H9 (cell line): ENCODE results near the gene RASA4B. TPM values are rescaled to one million over a fixed set of nuclear protein-coding genes. Genes with fewer than 3 reads are reported as not detected.
"Not testable (repeated sequence)": the region's sequence is repeated elsewhere in the genome, so short reads cannot be mapped to it uniquely, and the experiment has no call there.

Source experiments
- DNase-seq: peaks from one replicate; pipeline ENCODE4 v3.0.0-alpha.2; 2017
- H2AFZ ChIP-seq: one replicate; pipeline ENCODE4 v1.6.1; 2013; ENCODE audit warnings: mild to moderate bottlenecking, low read length, control low read depth, moderate library complexity
- H2AK5ac ChIP-seq: 2 replicates; pipeline ENCODE4 v1.6.1; 2013; ENCODE audit warnings: low read length, control low read depth, mixed read lengths; ENCODE audit not compliant: insufficient read length
- H2BK120ac ChIP-seq: one replicate; pipeline ENCODE4 v1.6.1; 2013; ENCODE audit warnings: low read depth, mild to moderate bottlenecking, low read length, control low read depth, inconsistent platforms; ENCODE audit not compliant: poor library complexity, severe bottlenecking
- H2BK12ac ChIP-seq: 2 replicates; pipeline ENCODE4 v1.6.1; 2013; ENCODE audit warnings: low read length, control low read depth, mixed read lengths, low read depth; ENCODE audit not compliant: insufficient read length
- H2BK15ac ChIP-seq: 2 replicates; pipeline ENCODE4 v1.6.1; 2013; ENCODE audit warnings: low read depth, low read length, control low read depth
- H2BK20ac ChIP-seq: one replicate; pipeline ENCODE4 v1.6.1; 2013; ENCODE audit warnings: low read depth, mild to moderate bottlenecking, low read length, control low read depth, inconsistent platforms; ENCODE audit not compliant: poor library complexity, severe bottlenecking
- H2BK5ac ChIP-seq: 2 replicates; pipeline ENCODE4 v1.6.1; 2013; ENCODE audit warnings: low read length, control low read depth, mixed read lengths; ENCODE audit not compliant: insufficient read length
- H3K14ac ChIP-seq: 2 replicates; pipeline ENCODE4 v1.6.1; 2013; ENCODE audit warnings: low read length, control low read depth; ENCODE audit not compliant: insufficient read depth
- H3K18ac ChIP-seq: 2 replicates; pipeline ENCODE4 v1.6.1; 2013; ENCODE audit warnings: low read depth, mild to moderate bottlenecking, mixed read lengths, low read length, control low read depth; ENCODE audit not compliant: insufficient read length
- H3K23ac ChIP-seq: 2 replicates; pipeline ENCODE4 v1.6.1; 2013; ENCODE audit warnings: low read length, control low read depth, mixed read lengths, low read depth; ENCODE audit not compliant: insufficient read length
- H3K23me2 ChIP-seq: 2 replicates; pipeline ENCODE4 v1.6.1; 2013; ENCODE audit warnings: low read depth, mild to moderate bottlenecking, mixed read lengths, low read length, control low read depth; ENCODE audit not compliant: insufficient read length, poor library complexity, severe bottlenecking
- H3K27ac ChIP-seq: 2 replicates; pipeline ENCODE4 v1.5.1; 2013; ENCODE audit warnings: low read length, control low read depth, mixed read lengths, low read depth; ENCODE audit not compliant: insufficient read length
- H3K27me3 ChIP-seq: 2 replicates; pipeline ENCODE4 v1.6.1; 2013; ENCODE audit warnings: low read length, control low read depth, inconsistent platforms; ENCODE audit not compliant: insufficient read depth
- H3K4ac ChIP-seq: 2 replicates; pipeline ENCODE4 v1.6.1; 2013; ENCODE audit warnings: low read depth, mild to moderate bottlenecking, control low read depth, inconsistent platforms, low read length, moderate library complexity
- H3K4me1 ChIP-seq: 2 replicates; pipeline ENCODE4 v1.6.1; 2013; ENCODE audit warnings: low read length, control low read depth, inconsistent platforms; ENCODE audit not compliant: insufficient read depth
- H3K4me2 ChIP-seq: 2 replicates; pipeline ENCODE4 v1.6.1; 2013; ENCODE audit warnings: low read length, control low read depth, mixed read lengths; ENCODE audit not compliant: insufficient read length, insufficient read depth
- H3K56ac ChIP-seq: 2 replicates; pipeline ENCODE4 v1.6.1; 2013; ENCODE audit warnings: low read depth, mild to moderate bottlenecking, mixed read lengths, low read length, control low read depth; ENCODE audit not compliant: insufficient read length
- H3K79me1 ChIP-seq: 2 replicates; pipeline ENCODE4 v1.6.1; 2013; ENCODE audit warnings: low read depth, mild to moderate bottlenecking, moderate library complexity, low read length, control low read depth, inconsistent platforms; ENCODE audit not compliant: insufficient read depth, poor library complexity, severe bottlenecking
- H3K79me2 ChIP-seq: 2 replicates; pipeline ENCODE4 v1.6.1; 2013; ENCODE audit warnings: low read length, control low read depth, inconsistent platforms; ENCODE audit not compliant: insufficient read depth
- H3K9ac ChIP-seq: 2 replicates; pipeline ENCODE4 v1.6.1; 2013; ENCODE audit warnings: low read length, control low read depth, mixed read lengths; ENCODE audit not compliant: insufficient read length; ENCODE audit errors: extremely low read depth
- H3K9me3 ChIP-seq: one replicate; pipeline ENCODE4 v1.6.1; 2013; ENCODE audit warnings: low read depth, low read length, inconsistent platforms; ENCODE audit not compliant: control insufficient read depth
- H3T11ph ChIP-seq: one replicate; pipeline ENCODE4 v1.6.1; 2013; ENCODE audit warnings: mild to moderate bottlenecking, low read length, control low read depth, inconsistent platforms
- H4K20me1 ChIP-seq: one replicate; pipeline ENCODE4 v1.6.1; 2013; ENCODE audit not compliant: control insufficient read depth, insufficient read length, insufficient read depth
- H4K5ac ChIP-seq: 2 replicates; pipeline ENCODE4 v1.6.1; 2013; ENCODE audit warnings: low read depth, mild to moderate bottlenecking, mixed read lengths, low read length, control low read depth; ENCODE audit not compliant: insufficient read length
- H4K8ac ChIP-seq: replicated peaks from 2 replicates; pipeline ENCODE4 v1.6.1; 2013; ENCODE audit warnings: low read length, control low read depth, mixed read lengths, low read depth; ENCODE audit not compliant: insufficient read length
- H4K91ac ChIP-seq: 2 replicates; pipeline ENCODE4 v1.6.1; 2013; ENCODE audit warnings: low read depth, mild to moderate bottlenecking, moderate library complexity, mixed read lengths, low read length, control low read depth; ENCODE audit not compliant: insufficient read length
- H3K27ac Mint-ChIP-seq, 3 experiments: 2 replicates in 2 of 3; 3 replicates in 1 of 3; pipeline ENCODE4 v1.8.0; 2020 to 2021; ENCODE audit warnings: mixed read lengths in 3 of 3, mild to moderate bottlenecking in 1 of 3, moderate library complexity in 1 of 3
- H3K27me3 Mint-ChIP-seq: 2 replicates; pipeline ENCODE4 v1.8.0; 2021; ENCODE audit warnings: low read depth, mild to moderate bottlenecking, moderate library complexity, mixed read lengths
- H3K36me3 Mint-ChIP-seq, 3 experiments: 2 replicates in 2 of 3; 3 replicates in 1 of 3; pipeline ENCODE4 v1.8.0; 2020 to 2021; ENCODE audit warnings: low read depth in 3 of 3, mixed read lengths in 3 of 3; ENCODE audit not compliant: insufficient read depth in 1 of 3
- H3K4me1 Mint-ChIP-seq, 2 experiments: 2 replicates each; pipeline ENCODE4 v1.8.0; 2020; ENCODE audit warnings: mixed read lengths in 2 of 2
- H3K4me3 Mint-ChIP-seq, 2 experiments: 2 replicates in 1 of 2; 3 replicates in 1 of 2; pipeline ENCODE4 v1.8.0; 2020 to 2021; ENCODE audit warnings: mild to moderate bottlenecking in 2 of 2, mixed read lengths in 2 of 2, moderate library complexity in 1 of 2
- H3K9me3 Mint-ChIP-seq, 2 experiments: 2 replicates in 1 of 2; 3 replicates in 1 of 2; pipeline ENCODE4 v1.8.0; 2020; ENCODE audit warnings: mild to moderate bottlenecking in 2 of 2, mixed read lengths in 2 of 2, moderate library complexity in 1 of 2
- WGBS: extraction: QIAGEN DNeasy Blood & Tissue Kit; methylation state at CpG from one replicate; pipeline ENCODE4 v1.1.7; 2013; ENCODE audit warnings: missing lambda C conversion rate, low lambda C conversion rate, mixed read lengths; ENCODE audit not compliant: insufficient read length; ENCODE audit errors: extremely low coverage; 5-methylcytosine and 5-hydroxymethylcytosine counted together
- total RNA-seq: library from RNA; stranded (reverse); gene quantifications from 2 replicates; pipeline ENCODE4 v1.2.1, GENCODE V29; 2021

Gene RASA4B
- total RNA-seq, 1 experiment from 2014 or later, result 3.7 TPM

- DNase-seq, H2BK12ac ChIP-seq, H4K8ac ChIP-seq, H3K36me3 Mint-ChIP-seq, H3K79me2 ChIP-seq, H3K14ac ChIP-seq, H4K20me1 ChIP-seq, H2AK5ac ChIP-seq, H3K18ac ChIP-seq, H3K27ac ChIP-seq, H3K27me3 ChIP-seq, H3K9me3 Mint-ChIP-seq, H2AFZ ChIP-seq, H3K23me2 ChIP-seq, H3K27me3 Mint-ChIP-seq, H3K79me1 ChIP-seq, H3K4me1 ChIP-seq, H3K4me3 Mint-ChIP-seq, H3K9me3 ChIP-seq, H4K5ac ChIP-seq, H3K4me1 Mint-ChIP-seq, H3K23ac ChIP-seq, H2BK120ac ChIP-seq, H3T11ph ChIP-seq, H3K4me2 ChIP-seq, H4K91ac ChIP-seq, H2BK5ac ChIP-seq, H2BK15ac ChIP-seq, H3K4ac ChIP-seq, H3K56ac ChIP-seq, H2BK20ac ChIP-seq, H3K27ac Mint-ChIP-seq, H3K9ac ChIP-seq: not testable (repeated sequence)
- WGBS, result no CpG with 5 or more reads among the region's 33 CpGs
Measured at GRCh38 chr7:102493220-102493935, 24.2 kb downstream of the RASA4B start.

- H3K4me2 ChIP-seq, H3K9me3 ChIP-seq, H3K4me3 Mint-ChIP-seq: not testable (repeated sequence)
Measured at GRCh38 chr7:102490529-102491075, 27.0 kb downstream of the RASA4B start.

More at GRCh38 chr7:102490529-102491075, 27.0 kb downstream of the RASA4B start:
- H4K5ac ChIP-seq, H2BK15ac ChIP-seq, H3K4me1 ChIP-seq, H3K9ac ChIP-seq, H2BK120ac ChIP-seq, H4K8ac ChIP-seq, H3K27ac Mint-ChIP-seq, H3K4ac ChIP-seq, H3K27me3 ChIP-seq, H2AK5ac ChIP-seq, H2BK12ac ChIP-seq, H3K14ac ChIP-seq, H3K79me1 ChIP-seq, H3K18ac ChIP-seq, H4K20me1 ChIP-seq, H2BK20ac ChIP-seq, H3K23me2 ChIP-seq, H3K9me3 Mint-ChIP-seq, H3K56ac ChIP-seq, H2BK5ac ChIP-seq, H3K79me2 ChIP-seq, H3K23ac ChIP-seq, H4K91ac ChIP-seq, H3K27ac ChIP-seq, DNase-seq, H2AFZ ChIP-seq, H3K27me3 Mint-ChIP-seq, H3K36me3 Mint-ChIP-seq, H3T11ph ChIP-seq, H3K4me1 Mint-ChIP-seq: not testable (repeated sequence)
- WGBS, result no CpG with 5 or more reads among the region's 12 CpGs
